ENCODE data around the gene FBLIM1. TPM values are rescaled to one million over a fixed set of nuclear protein-coding genes. Genes with fewer than 3 reads are reported as not detected.

FBLIM1 gene
- total and polyA plus RNA-seq, 2 donors, result 28.8 to 107 TPM

DNA sequence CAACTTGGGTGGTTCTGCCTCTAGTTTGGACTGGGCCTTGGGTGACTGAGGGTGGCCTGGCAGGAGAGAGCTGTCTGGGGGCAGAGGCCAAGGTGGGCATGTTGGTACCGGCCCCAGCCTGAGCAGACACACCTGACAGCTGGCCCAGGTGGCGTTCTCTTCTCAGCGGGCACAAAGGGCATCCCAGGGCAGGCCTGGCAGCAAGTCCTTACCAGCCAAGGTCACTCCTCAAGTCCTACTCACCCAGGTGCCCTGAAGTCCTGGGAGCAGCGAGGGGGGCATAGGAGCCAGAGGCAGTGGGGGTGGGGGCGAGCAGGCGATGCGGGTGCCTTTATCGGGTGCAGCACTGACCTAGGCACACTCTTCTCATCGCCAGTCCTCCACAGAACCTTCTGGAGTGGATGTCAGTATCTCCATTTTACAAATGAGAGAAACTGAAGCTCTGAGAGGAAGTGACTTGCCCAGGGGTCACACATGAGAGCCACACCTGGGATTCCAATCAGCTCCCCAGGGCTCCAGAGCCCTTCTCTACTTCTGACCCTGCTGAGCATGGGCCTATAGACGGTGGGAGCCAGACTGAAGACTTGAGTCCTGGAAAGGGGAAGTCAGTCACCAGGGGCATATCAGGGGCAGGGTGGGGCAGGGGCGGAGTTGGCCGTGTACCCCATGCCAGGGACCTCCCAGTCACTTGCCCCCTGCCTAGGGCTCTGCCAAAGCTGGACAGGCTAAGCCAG, 23.1 kb upstream of the FBLIM1 start:
- 80% methylated on average over 12 of the region's 12 CpGs for WGBS
- H3K36me3 ChIP-seq (ENCODE audit: insufficient read depth), result peaks cover 4% of the 10 kb centered on the region
- no peak for DNase-seq (ENCODE audit: extremely low spot score)

DNA sequence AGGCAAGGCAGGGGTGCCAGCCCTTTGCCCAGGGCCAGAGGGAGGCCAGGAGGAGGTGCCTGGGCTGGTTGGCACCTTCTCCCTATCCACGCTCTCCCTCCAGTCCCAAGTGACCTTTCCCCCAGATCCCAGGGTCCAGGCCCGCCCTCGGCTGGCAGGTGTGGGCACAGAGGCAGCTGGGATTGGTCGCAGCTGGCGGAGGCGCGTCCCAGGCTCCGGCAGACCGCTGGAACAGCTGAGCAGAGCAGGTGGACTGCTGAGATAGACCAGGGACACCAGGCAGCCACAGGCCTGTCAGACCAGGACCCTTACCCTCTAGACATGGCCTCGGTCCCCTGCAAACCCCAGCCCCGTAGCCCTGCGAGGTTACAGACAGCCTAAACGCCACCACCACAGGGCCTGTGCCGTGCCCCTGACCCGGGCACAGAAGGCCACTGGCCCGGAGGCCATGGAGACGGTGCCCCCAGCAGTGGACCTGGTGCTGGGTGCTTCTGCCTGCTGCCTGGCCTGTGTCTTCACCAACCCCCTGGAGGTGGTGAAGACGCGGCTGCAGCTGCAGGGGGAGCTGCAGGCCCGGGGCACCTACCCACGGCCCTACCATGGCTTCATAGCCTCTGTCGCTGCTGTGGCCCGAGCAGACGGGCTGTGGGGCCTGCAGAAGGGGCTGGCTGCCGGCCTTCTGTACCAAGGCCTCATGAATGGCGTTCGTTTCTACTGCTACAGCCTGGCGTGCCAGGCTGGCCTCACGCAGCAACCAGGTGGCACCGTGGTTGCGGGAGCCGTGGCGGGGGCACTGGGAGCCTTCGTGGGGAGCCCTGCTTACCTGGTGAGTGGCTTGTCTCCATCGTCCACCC, 22.3 kb upstream of the FBLIM1 start, which contains the start of gene SLC25A34:
Gene SLC25A34, plus strand, starts transcription at position 221 of the 854 bp plus-strand sequence. Its CDS starts 228 bp downstream, at position 449.
- no peak within 1 kb of the TSS for H3K27ac ChIP-seq (ENCODE audit: low read depth)
- H3K4me1 ChIP-seq (ENCODE audit: insufficient read depth), result no peaks in the 10 kb centered on the region
- 80% methylated on average over 35 of the region's 35 CpGs for WGBS
- no peak for DNase-seq (ENCODE audit: extremely low spot score)
- H3K4me3 ChIP-seq (ENCODE audit: low read depth, low read length), result no peak within 1 kb of the TSS
- H3K36me3 ChIP-seq (ENCODE audit: insufficient read depth), result peaks cover 4% of the 10 kb centered on the region

More for the DNA sequence above, 23.1 kb upstream of the FBLIM1 start:
- no peak overlapping the region for H3K27ac ChIP-seq (ENCODE audit: low read depth)
- no peak overlapping the region for H3K4me3 ChIP-seq (ENCODE audit: low read depth, low read length)
- H3K4me1 ChIP-seq (ENCODE audit: insufficient read depth), result no peaks in the 10 kb centered on the region

- no peak for DNase-seq (ENCODE audit: extremely low spot score)
- Histone ChIP-seq H3K27ac (ENCODE audit: low read depth) (no peak overlapping the region), H3K36me3 (ENCODE audit: insufficient read depth) (peaks cover 3% of the 10 kb centered on the region), H3K4me3 (ENCODE audit: low read depth, low read length) (no peak overlapping the region), H3K4me1 (ENCODE audit: insufficient read depth) (no peaks in the 10 kb centered on the region)
- WGBS, result 42% methylated on average over 6 of the region's 6 CpGs
These were observed 21.7 kb upstream of the FBLIM1 start for GRCh38 chr1:15736892-15737261.

DNA sequence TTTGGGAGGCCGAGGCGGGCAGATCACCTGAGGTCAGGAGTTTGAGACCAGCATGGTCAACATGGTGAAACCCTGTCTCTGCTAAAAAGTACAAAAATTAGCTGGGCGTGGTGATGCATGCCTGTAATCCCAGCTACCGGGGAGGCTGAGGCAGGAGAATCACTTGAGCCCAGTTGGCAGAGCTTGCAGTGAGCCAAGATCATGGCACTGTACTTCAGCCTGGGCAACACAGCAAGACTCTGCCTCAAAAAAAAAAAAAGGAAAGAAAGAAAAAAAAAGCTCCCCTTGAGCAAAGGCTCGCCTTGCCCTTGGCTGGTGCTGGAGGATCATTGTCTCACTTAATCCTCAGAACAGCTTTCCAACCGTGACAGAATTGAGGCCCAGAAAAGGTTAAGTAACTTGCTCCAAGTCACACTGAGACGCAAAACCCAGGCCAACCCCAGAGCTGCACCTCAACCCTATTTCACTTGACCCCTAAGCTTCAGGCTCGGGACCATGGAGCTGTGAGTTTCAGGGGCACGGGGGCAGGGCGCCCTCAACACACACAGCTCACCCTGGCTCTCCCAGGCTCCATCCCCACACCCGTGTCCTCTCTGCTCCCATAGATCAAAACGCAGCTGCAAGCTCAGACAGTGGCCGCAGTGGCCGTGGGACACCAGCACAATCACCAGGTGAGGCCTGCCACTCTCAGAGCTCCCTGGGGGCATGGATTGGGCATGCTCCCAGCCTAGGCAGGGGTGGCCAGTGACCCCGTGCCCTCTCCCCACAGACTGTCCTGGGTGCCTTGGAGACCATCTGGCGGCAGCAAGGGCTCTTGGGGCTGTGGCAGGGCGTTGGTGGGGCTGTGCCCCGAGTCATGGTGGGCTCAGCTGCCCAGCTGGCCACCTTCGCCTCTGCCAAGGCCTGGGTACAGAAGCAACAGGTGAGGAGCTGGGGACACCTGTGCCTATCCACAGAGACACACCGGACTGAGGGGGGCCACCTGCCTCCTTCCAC, 21.0 kb upstream of the FBLIM1 start:
- DNase-seq (ENCODE audit: extremely low spot score), result no peak
- Histone ChIP-seq H3K27ac (ENCODE audit: low read depth) (no peak overlapping the region), H3K4me1 (ENCODE audit: insufficient read depth) (no peaks in the 10 kb centered on the region), H3K36me3 (ENCODE audit: insufficient read depth) (peaks cover 1% of the 10 kb centered on the region), H3K4me3 (ENCODE audit: low read depth, low read length) (no peak overlapping the region)
- 87% methylated on average over 20 of the region's 20 CpGs for WGBS

- no peaks in the 10 kb centered on the region for H3K4me1 ChIP-seq (ENCODE audit: insufficient read depth)
- no peak overlapping the region for H3K4me3 ChIP-seq (ENCODE audit: low read depth, low read length)
- 83% methylated on average over 15 of the region's 15 CpGs for WGBS
- no peak for DNase-seq (ENCODE audit: extremely low spot score)
- H3K27ac ChIP-seq (ENCODE audit: low read depth), result no peak overlapping the region
- H3K36me3 ChIP-seq (ENCODE audit: insufficient read depth), result peaks cover 1% of the 10 kb centered on the region
These were observed 20.0 kb upstream of the FBLIM1 start for GRCh38 chr1:15738416-15739113.

GRCh38 chr1:15739259-15739658, 19.3 kb upstream of the FBLIM1 start:
- no peaks in the 10 kb centered on the region for H3K4me1 ChIP-seq (ENCODE audit: insufficient read depth)
- no peak for DNase-seq (ENCODE audit: extremely low spot score)
- H3K27ac ChIP-seq (ENCODE audit: low read depth), result no peak overlapping the region
- no peak overlapping the region for H3K4me3 ChIP-seq (ENCODE audit: low read depth, low read length)
- WGBS, result 81% methylated on average over 16 of the region's 16 CpGs
- no peaks in the 10 kb centered on the region for H3K36me3 ChIP-seq (ENCODE audit: insufficient read depth)

- Histone ChIP-seq H3K4me1 (ENCODE audit: insufficient read depth) (no peaks in the 10 kb centered on the region), H3K4me3 (ENCODE audit: low read depth, low read length) (no peak overlapping the region), H3K27ac (ENCODE audit: low read depth) (no peak overlapping the region), H3K36me3 (ENCODE audit: insufficient read depth) (no peaks in the 10 kb centered on the region)
- WGBS, result 86% methylated on average over 7 of the region's 7 CpGs
- DNase-seq (ENCODE audit: extremely low spot score), result no peak
These were observed 18.9 kb upstream of the FBLIM1 start for GRCh38 chr1:15739745-15740144.

GRCh38 chr1:15740924-15741850, 17.4 kb upstream of the FBLIM1 start:
- Histone ChIP-seq H3K4me1 (ENCODE audit: insufficient read depth) (no peaks in the 10 kb centered on the region), H3K4me3 (ENCODE audit: low read depth, low read length) (no peak overlapping the region), H3K36me3 (ENCODE audit: insufficient read depth) (no peaks in the 10 kb centered on the region), H3K27ac (ENCODE audit: low read depth) (no peak overlapping the region)
- DNase-seq (ENCODE audit: extremely low spot score), result no peak
- WGBS, result 57% methylated on average over 27 of the region's 27 CpGs

DNA sequence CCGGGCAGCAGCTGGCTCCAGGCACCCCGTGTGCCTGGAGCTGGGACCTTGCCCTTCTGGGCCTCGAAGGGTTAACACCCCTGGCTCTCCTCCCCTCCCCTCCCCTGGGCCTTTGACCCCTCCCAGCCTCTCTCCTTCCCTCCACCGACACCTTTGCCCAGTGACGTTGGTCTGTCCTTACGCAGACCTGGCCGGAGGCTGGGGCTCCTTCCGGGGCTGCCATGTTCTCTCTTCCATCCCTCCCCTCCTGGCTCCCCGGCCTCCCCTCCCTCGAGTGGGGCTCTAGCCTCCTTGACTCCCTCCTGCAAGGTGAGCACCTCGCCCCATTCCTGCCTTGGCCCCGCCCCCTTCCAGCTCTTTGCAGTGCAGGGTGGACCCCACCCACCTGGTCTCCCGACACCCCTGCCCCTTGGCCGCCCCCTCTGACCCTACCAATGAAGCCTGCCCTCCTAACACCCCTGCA, 16.2 kb upstream of the FBLIM1 start, which contains the start of gene TMEM82:
Gene TMEM82, plus strand, starts transcription at position 161 of the 463 bp plus-strand sequence. Its CDS starts 61 bp downstream, at position 222.
- no peaks in the 10 kb centered on the region for H3K36me3 ChIP-seq (ENCODE audit: insufficient read depth)
- H3K27ac ChIP-seq (ENCODE audit: low read depth), result no peak within 1 kb of the TSS
- 32% methylated on average over 14 of the region's 14 CpGs for WGBS
- H3K4me1 ChIP-seq (ENCODE audit: insufficient read depth), result no peaks in the 10 kb centered on the region
- DNase-seq (ENCODE audit: extremely low spot score), result no peak
- H3K4me3 ChIP-seq (ENCODE audit: low read depth, low read length), result no peak within 1 kb of the TSS

DNA sequence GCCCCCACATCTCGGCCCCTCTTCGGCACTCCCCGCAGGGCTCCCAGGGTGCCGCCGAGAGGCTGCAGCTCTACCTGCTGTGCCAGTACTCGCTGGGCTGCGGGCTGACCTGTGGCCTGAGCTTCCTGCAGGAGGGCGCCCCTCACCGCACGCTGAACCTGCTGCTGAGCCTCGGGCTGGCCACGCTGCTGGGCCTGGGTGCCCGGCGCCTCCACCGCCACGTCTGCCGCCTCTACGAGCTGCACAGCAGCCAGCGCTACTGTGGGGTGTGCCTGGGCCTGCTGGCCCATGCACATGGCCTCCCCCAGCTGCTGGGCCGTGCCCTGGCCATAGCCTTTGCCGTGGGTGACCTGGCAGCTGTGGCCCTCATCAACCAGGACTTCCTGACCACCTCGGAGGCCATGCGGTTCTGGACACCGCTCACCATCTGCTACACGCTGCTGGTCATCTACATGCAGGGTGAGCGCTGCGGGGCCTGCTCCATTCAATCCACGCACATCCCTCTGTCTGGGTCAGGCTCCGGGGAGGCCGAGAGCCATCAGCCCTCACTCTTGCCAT, 14.4 kb upstream of the FBLIM1 start:
- 84% methylated on average over 30 of the region's 30 CpGs for WGBS
- H3K36me3 ChIP-seq (ENCODE audit: insufficient read depth), result no peaks in the 10 kb centered on the region
- H3K4me3 ChIP-seq (ENCODE audit: low read depth, low read length), result no peak overlapping the region
- no peak for DNase-seq (ENCODE audit: extremely low spot score)
- H3K4me1 ChIP-seq (ENCODE audit: insufficient read depth), result no peaks in the 10 kb centered on the region
- H3K27ac ChIP-seq (ENCODE audit: low read depth), result no peak overlapping the region

DNA sequence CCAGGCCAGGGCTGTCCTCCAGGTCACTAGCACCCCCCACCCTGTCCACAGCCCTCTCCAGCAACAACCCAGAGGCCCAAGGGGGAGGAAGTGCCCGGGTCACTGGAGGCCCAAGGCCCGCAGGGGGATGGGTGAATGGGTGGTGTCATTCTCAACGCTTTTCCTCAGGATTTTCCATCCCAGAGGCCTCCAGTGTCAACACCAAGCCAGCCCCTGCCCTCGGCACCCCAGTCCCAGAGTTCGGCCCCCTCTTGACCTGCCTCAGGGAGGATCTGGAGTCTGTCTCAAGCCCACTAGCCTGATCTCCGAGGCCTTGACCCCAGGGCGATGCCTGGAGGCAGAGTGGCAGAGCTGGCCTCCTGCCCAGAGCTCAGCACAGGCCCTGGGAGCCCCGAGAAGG, 11.2 kb upstream of the FBLIM1 start:
- WGBS, result 61% methylated on average over 8 of the region's 8 CpGs
- no peak for DNase-seq (ENCODE audit: extremely low spot score)
- H3K4me3 ChIP-seq (ENCODE audit: low read depth, low read length), result no peak overlapping the region
- H3K4me1 ChIP-seq (ENCODE audit: insufficient read depth), result no peaks in the 10 kb centered on the region
- H3K36me3 ChIP-seq (ENCODE audit: insufficient read depth), result no peaks in the 10 kb centered on the region
- no peak overlapping the region for H3K27ac ChIP-seq (ENCODE audit: low read depth)

Data from urinary bladder (tissue), 4 donors.